Endodermal cell (in vitro differentiated cells): Measurements from ENCODE around the gene NPAS3. TPM values are rescaled to one million over a fixed set of nuclear protein-coding genes. Genes with fewer than 3 reads are reported as not detected.

Experiments used
- DNase-seq: peaks from one replicate; pipeline ENCODE4 v3.0.0-alpha.2; 2017
- H3K27ac ChIP-seq: 2 replicates; pipeline ENCODE4 v1.5.1; 2013; ENCODE audit warnings: mild to moderate bottlenecking, low read depth, low read length, moderate library complexity
- H3K27me3 ChIP-seq: 2 replicates; pipeline ENCODE4 v1.6.1; 2013; ENCODE audit warnings: mild to moderate bottlenecking, low read length, moderate library complexity; ENCODE audit not compliant: insufficient read depth, control insufficient read depth, poor library complexity, severe bottlenecking
- H3K36me3 ChIP-seq: 2 replicates; pipeline ENCODE4 v1.7.0; 2013; ENCODE audit warnings: mild to moderate bottlenecking, low read length, moderate library complexity; ENCODE audit not compliant: control insufficient read depth, insufficient read depth
- H3K4me1 ChIP-seq: one replicate; pipeline ENCODE4 v1.7.0; 2013; ENCODE audit warnings: low read length; ENCODE audit not compliant: control insufficient read depth, insufficient read depth
- H3K4me3 ChIP-seq: 2 replicates; pipeline ENCODE4 v1.5.1; 2013; ENCODE audit warnings: mild to moderate bottlenecking, low read length, moderate library complexity
- H3K9ac ChIP-seq: 2 replicates; pipeline ENCODE4 v1.6.1; 2013; ENCODE audit warnings: mild to moderate bottlenecking, low read length, moderate library complexity; ENCODE audit not compliant: poor library complexity, severe bottlenecking; ENCODE audit errors: extremely low read depth
- H3K9me3 ChIP-seq: 2 replicates; pipeline ENCODE4 v1.6.1; 2013; ENCODE audit warnings: mild to moderate bottlenecking, low read length, moderate library complexity; ENCODE audit not compliant: control insufficient read depth
- H3K27ac Mint-ChIP-seq: 2 replicates; pipeline ENCODE4 v1.8.0; 2020; ENCODE audit warnings: mixed read lengths
- H3K27me3 Mint-ChIP-seq: 2 replicates; pipeline ENCODE4 v1.8.0; 2021; ENCODE audit warnings: mild to moderate bottlenecking, mixed read lengths; ENCODE audit not compliant: insufficient read depth
- H3K36me3 Mint-ChIP-seq: 2 replicates; pipeline ENCODE4 v1.8.0; 2020; ENCODE audit warnings: low read depth, mixed read lengths
- H3K4me1 Mint-ChIP-seq: 2 replicates; pipeline ENCODE4 v1.8.0; 2020; ENCODE audit warnings: mixed read lengths
- H3K4me3 Mint-ChIP-seq: 2 replicates; pipeline ENCODE4 v1.8.0; 2020; ENCODE audit warnings: mild to moderate bottlenecking, moderate library complexity, mixed read lengths
- H3K9me3 Mint-ChIP-seq: 2 replicates; pipeline ENCODE4 v1.8.0; 2020; ENCODE audit warnings: mild to moderate bottlenecking, mixed read lengths
- CTCF ChIP-seq: fragments of 200-600 bp; sonication (generic); conservative IDR thresholded peaks from 2 replicates; pipeline ENCODE4 v1.5.0; 2021; ENCODE audit warnings: antibody characterized with exemption, mild to moderate bottlenecking
- WGBS, 2 experiments: methylation state at CpG; one replicate each; pipeline versions ENCODE4 v1.1.5 to v1.1.7; 2013; ENCODE audit warnings: missing lambda C conversion rate in 2 of 2, mixed read lengths in 1 of 2; ENCODE audit not compliant: insufficient coverage in 1 of 2, insufficient read length in 1 of 2; 5-methylcytosine and 5-hydroxymethylcytosine counted together
- total RNA-seq, 2 donors: library from RNA; stranded (reverse); fragmentation: NEBNext Ultra II Directional in 1 of 2; extraction: Animal tissue kit (Norgen Biotek cat#: 25700) in 1 of 2; gene quantifications; 2 replicates in 1 of 2; 3 replicates in 1 of 2; pipeline ENCODE4 v1.2.1, GENCODE V29; 2021

NPAS3 gene
- total RNA-seq, 2 donors from 2014 or later: 1.4 to 1.6 TPM

GRCh38 chr14:33738491-33738890, 799.8 kb downstream of the NPAS3 start:
- H3K9ac ChIP-seq: no peak overlapping the region
- no peak overlapping the region for H3K4me3 ChIP-seq
- TF ChIP-seq CTCF: no peak
- no peaks in the 10 kb centered on the region for H3K4me1 ChIP-seq
- DNase-seq: no peak
- Mint-ChIP-seq H3K4me3 (no peak overlapping the region), H3K27ac (no peak overlapping the region), H3K36me3 (no peaks in the 10 kb centered on the region), H3K9me3 (no peaks in the 10 kb centered on the region), H3K27me3 (no peaks in the 10 kb centered on the region), H3K4me1 (no peaks in the 10 kb centered on the region)
- peaks cover 3% of the 10 kb centered on the region for H3K9me3 ChIP-seq
- 91 to 94% methylated on average over 2 to 3 of the region's 3 CpGs for WGBS, 2 experiments
- H3K27ac ChIP-seq: no peak overlapping the region
- no peaks in the 10 kb centered on the region for H3K36me3 ChIP-seq
- H3K27me3 ChIP-seq: no peaks in the 10 kb centered on the region

GRCh38 chr14:33740531-33740930, 801.9 kb downstream of the NPAS3 start:
- H3K9me3 Mint-ChIP-seq: no peaks in the 10 kb centered on the region
- Histone ChIP-seq H3K4me1 (no peaks in the 10 kb centered on the region), H3K27me3 (no peaks in the 10 kb centered on the region), H3K9me3 (peaks cover 7% of the 10 kb centered on the region), H3K9ac (no peak overlapping the region), H3K27ac (no peak overlapping the region), H3K4me3 (no peak overlapping the region), H3K36me3 (no peaks in the 10 kb centered on the region)
- TF ChIP-seq CTCF: no peak
- WGBS, 2 experiments: 97% methylated on average over 4 to 5 of the region's 5 CpGs
- H3K4me3 Mint-ChIP-seq: no peak overlapping the region
- H3K36me3 Mint-ChIP-seq: no peaks in the 10 kb centered on the region
- DNase-seq: no peak
- no peak overlapping the region for H3K27ac Mint-ChIP-seq
- H3K27me3 Mint-ChIP-seq: no peaks in the 10 kb centered on the region
- no peaks in the 10 kb centered on the region for H3K4me1 Mint-ChIP-seq

GRCh38 chr14:33742166-33742565, 803.5 kb downstream of the NPAS3 start:
- no peak overlapping the region for H3K27ac Mint-ChIP-seq
- no peaks in the 10 kb centered on the region for H3K9me3 Mint-ChIP-seq
- no peak overlapping the region for H3K27ac ChIP-seq
- no peaks in the 10 kb centered on the region for H3K27me3 Mint-ChIP-seq
- no peaks in the 10 kb centered on the region for H3K27me3 ChIP-seq
- H3K4me1 ChIP-seq: no peaks in the 10 kb centered on the region
- H3K36me3 ChIP-seq: no peaks in the 10 kb centered on the region
- TF ChIP-seq CTCF: no peak
- peaks cover 7% of the 10 kb centered on the region for H3K9me3 ChIP-seq
- H3K4me3 ChIP-seq: no peak overlapping the region
- no peaks in the 10 kb centered on the region for H3K36me3 Mint-ChIP-seq
- no peak overlapping the region for H3K9ac ChIP-seq
- no peak for DNase-seq
- no peak overlapping the region for H3K4me3 Mint-ChIP-seq
- 91 to 100% methylated on average over 3 to 4 of the region's 4 CpGs for WGBS, 2 experiments
- no peaks in the 10 kb centered on the region for H3K4me1 Mint-ChIP-seq
